Common myeloid progenitor, CD34-positive (primary cell): ENCODE results near the gene VCAN.

Experiments
- CTCF ChIA-PET: fragments of 350-600 bp; sonication (Branson Sonifier 250); formaldehyde crosslinking; loops from one replicate; lab custom pipeline; 2021; ENCODE audit warnings: antibody characterized with exemption; lab: Charles Lee
- POLR2A ChIA-PET: fragments of 350-600 bp; sonication (Branson Sonifier 250); formaldehyde crosslinking; loops from one replicate; lab custom pipeline; 2021; ENCODE audit warnings: antibody characterized with exemption; lab: Charles Lee
- DNase-seq, 3 donors: peaks; one replicate each; pipeline versions ENCODE4 v3.0.0 to v3.0.0-alpha.2; 2013
- H3K27ac ChIP-seq, 2 experiments: 1 replicate in 1 of 2; 2 replicates in 1 of 2; pipeline ENCODE4 v1.7.0; 2013; ENCODE audit warnings: inconsistent platforms in 2 of 2, low read length in 2 of 2, mild to moderate bottlenecking in 2 of 2, low read depth in 1 of 2, moderate library complexity in 1 of 2; ENCODE audit not compliant: severe bottlenecking in 2 of 2, insufficient read depth in 1 of 2, poor library complexity in 1 of 2
- H3K27me3 ChIP-seq, 5 experiments: replicated peaks in 2 of 5; 1 replicate in 3 of 5; 2 replicates in 2 of 5; pipeline versions ENCODE4 v1.6.1 to v1.7.0; 2013; ENCODE audit warnings: low read length in 4 of 5, mild to moderate bottlenecking in 2 of 5, moderate library complexity in 2 of 5, inconsistent platforms in 1 of 5; ENCODE audit not compliant: insufficient read depth in 5 of 5, control insufficient read depth in 4 of 5
- H3K36me3 ChIP-seq, 4 experiments: 1 replicate in 2 of 4; 2 replicates in 2 of 4; pipeline versions ENCODE4 v1.6.1 to v1.7.0; 2013; ENCODE audit warnings: low read length in 3 of 4, control low read depth in 1 of 4, mild to moderate bottlenecking in 1 of 4; ENCODE audit not compliant: control insufficient read depth in 4 of 4, insufficient read depth in 4 of 4
- H3K4me1 ChIP-seq, 4 experiments: 1 replicate in 3 of 4; 2 replicates in 1 of 4; pipeline versions ENCODE4 v1.6.1 to v1.7.1; 2013; ENCODE audit warnings: low read length in 3 of 4, mild to moderate bottlenecking in 3 of 4, control low read depth in 1 of 4, inconsistent platforms in 1 of 4, moderate library complexity in 1 of 4; ENCODE audit not compliant: control insufficient read depth in 4 of 4, insufficient read depth in 4 of 4; ENCODE audit errors: control extremely low read depth in 1 of 4
- H3K4me3 ChIP-seq, 7 experiments: 1 replicate in 4 of 7; 2 replicates in 3 of 7; pipeline versions ENCODE4 v1.5.1 to v1.7.0; 2013; ENCODE audit warnings: mild to moderate bottlenecking in 7 of 7, low read length in 6 of 7, moderate library complexity in 6 of 7, inconsistent platforms in 2 of 7, low read depth in 2 of 7, control low read depth in 1 of 7; ENCODE audit not compliant: insufficient read depth in 4 of 7, control insufficient read depth in 1 of 7; ENCODE audit errors: extremely low read depth in 1 of 7
- H3K9me3 ChIP-seq, 5 experiments: 1 replicate in 4 of 5; 2 replicates in 1 of 5; pipeline versions ENCODE4 v1.6.1 to v1.7.1; 2013; ENCODE audit warnings: low read length in 4 of 5, mild to moderate bottlenecking in 2 of 5, inconsistent platforms in 1 of 5, low read depth in 1 of 5, moderate library complexity in 1 of 5; ENCODE audit not compliant: control insufficient read depth in 4 of 5, insufficient read depth in 2 of 5; ENCODE audit errors: control extremely low read depth in 1 of 5
- WGBS: methylation state at CpG from one replicate; pipeline ENCODE4 v1.1.5; 2013; ENCODE audit not compliant: insufficient coverage; 5-methylcytosine and 5-hydroxymethylcytosine counted together

The VCAN gene

DNA sequence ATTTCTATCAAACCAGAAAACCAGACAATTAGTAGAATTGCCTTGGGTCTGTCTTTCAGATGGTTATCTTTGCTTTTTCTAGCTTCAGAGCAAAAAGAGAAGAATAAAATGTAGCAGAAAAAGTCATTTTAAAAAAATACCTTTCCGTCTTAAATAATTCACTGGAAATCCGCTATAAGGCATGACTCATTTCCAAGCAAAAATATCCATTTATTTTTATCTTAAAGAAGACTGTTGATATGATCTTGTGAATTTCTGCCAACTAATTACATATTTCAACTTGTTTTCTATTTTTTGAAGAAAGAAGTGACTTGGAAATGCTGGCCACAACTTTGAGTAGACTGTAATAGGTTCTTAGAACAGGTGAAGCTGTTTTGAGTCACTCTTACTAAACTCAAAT, 83.7 kb downstream of the VCAN start:
- no peaks in the 10 kb centered on the region for H3K4me1 ChIP-seq
- WGBS = no CpG with 5 or more reads among the region's 2 CpGs
- DNase-seq = no peak
- no peaks in the 10 kb centered on the region for H3K36me3 ChIP-seq
- no peaks in the 10 kb centered on the region for H3K9me3 ChIP-seq
- no peak overlapping the region for H3K4me3 ChIP-seq
- POLR2A ChIA-PET = no interaction called here
- no peaks in the 10 kb centered on the region for H3K27me3 ChIP-seq
- CTCF ChIA-PET = no interaction called here
- no peak overlapping the region for H3K27ac ChIP-seq

DNA sequence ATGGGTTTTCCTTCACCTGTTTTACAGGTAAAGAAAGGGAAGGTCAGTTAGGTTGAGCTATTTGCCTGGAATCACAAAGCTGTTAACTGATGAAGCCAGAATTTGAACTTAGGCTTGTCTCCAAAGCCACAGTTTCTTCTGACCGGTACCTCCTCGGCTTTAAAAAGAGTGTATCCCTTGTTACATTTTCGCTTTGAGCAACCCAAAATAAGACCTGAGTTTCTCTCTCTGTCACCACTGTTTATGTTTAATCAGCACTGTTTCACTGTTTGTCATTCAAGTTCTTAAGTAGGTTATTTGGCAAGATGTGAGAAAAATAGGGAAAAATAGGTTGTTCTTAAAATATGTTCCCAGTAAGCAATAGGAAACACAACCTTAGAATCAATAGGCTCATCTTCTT, 84.6 kb downstream of the VCAN start:
- Histone ChIP-seq H3K4me3 (no peak overlapping the region), H3K36me3 (no peaks in the 10 kb centered on the region), H3K27me3 (no peaks in the 10 kb centered on the region), H3K9me3 (no peaks in the 10 kb centered on the region), H3K27ac (no peak overlapping the region), H3K4me1 (no peaks in the 10 kb centered on the region)
- ChIA-PET POLR2A (no interaction called here), CTCF (no interaction called here)
- 82% methylated on average over 3 of the region's 3 CpGs for WGBS
- DNase-seq = no peak

DNA sequence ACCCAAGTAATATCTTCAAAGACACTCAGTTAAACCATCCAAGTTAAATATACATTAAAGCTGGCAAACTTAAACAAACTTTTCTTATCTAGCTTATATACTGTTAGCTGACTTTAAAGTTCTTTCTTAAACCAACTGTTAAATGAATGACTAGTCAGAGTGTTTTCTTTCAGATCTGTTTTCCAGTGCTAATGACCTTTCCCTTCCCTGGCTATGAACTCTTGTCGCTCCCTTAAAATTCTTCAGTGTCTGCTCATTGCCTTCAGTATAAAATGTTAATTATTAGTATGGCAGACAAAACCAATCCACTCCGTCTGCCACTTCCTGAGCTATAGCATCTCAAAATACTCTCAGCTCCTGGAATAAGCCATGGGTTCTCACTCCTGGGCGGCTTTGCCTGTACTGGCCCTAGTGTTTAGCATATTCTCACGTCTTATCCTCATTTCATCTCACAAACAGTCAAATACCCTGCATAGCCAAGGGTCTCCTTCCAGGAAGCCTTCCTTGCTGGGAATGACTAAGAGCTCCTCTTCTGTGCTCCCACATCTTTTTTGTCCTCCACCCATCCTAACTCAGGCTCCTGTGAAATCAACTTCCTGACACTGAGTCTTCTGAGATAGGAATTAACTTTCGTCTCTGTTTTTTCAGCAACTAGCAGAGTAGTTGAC, 87.7 kb downstream of the VCAN start:
- WGBS = 89% methylated on average over 3 of the region's 5 CpGs
- H3K4me1 ChIP-seq = no peaks in the 10 kb centered on the region
- H3K27me3 ChIP-seq = no peaks in the 10 kb centered on the region
- H3K9me3 ChIP-seq = no peaks in the 10 kb centered on the region
- H3K4me3 ChIP-seq = no peak overlapping the region
- DNase-seq = no peak
- no peak overlapping the region for H3K27ac ChIP-seq
- CTCF ChIA-PET = interaction anchor here (0.9 kb wide), 1 partner anchor 17 kb away, joined by 3 read pairs; no protein-coding TSS in a partner anchor
- no peaks in the 10 kb centered on the region for H3K36me3 ChIP-seq
- POLR2A ChIA-PET = no interaction called here

- Histone ChIP-seq H3K9me3 (no peaks in the 10 kb centered on the region), H3K4me1 (no peaks in the 10 kb centered on the region), H3K4me3 (no peak overlapping the region), H3K36me3 (no peaks in the 10 kb centered on the region), H3K27ac (no peak overlapping the region), H3K27me3 (no peaks in the 10 kb centered on the region)
- no CpG with 5 or more reads among the region's 1 CpG for WGBS
- ChIA-PET POLR2A (no interaction called here), CTCF (interaction anchor here (0.7 to 5.0 kb wide), 8 partner anchors 15 to 1251 kb away, joined by 3 to 57 read pairs (median 4); no protein-coding TSS in a partner anchor)
- no peak for DNase-seq
Observed at GRCh38 chr5:83562071-83562606, 90.6 kb downstream of the VCAN start.

DNA sequence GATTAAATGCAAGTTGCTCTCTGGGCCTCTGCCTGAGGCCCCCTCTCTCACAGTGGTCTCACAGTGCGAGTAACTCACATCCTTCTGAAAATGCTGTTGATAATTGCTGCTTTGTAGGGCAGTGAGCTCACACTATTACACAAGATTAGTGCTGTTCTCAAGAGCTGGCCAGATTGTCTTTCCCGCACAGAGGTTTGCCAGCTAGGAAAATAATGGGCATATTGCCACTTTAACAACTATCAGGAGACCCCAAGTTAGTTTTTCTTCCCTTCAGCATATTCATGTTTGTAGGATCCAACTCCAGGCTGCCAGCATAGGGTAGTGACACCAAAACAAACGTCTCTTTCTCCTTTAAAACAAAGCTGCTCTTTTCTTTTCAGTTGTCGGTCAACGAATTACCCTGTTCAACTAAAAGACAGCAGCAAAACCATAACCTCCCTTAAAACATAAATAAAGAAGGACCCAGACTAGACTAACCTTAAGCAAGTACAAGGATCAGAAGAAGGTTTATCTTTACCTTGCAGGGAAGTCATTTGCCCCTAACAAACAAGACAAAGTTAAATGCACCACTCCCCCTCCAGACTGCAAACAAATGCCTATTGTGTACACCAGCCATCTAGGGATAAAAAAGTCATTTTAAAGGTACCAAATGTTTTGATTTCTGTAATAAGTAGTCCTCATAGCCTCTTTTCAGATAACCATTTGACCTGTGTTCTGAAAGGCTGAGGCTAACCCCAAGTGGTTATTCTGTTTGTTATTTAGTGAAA, 91.4 kb downstream of the VCAN start:
- ChIA-PET POLR2A (no interaction called here), CTCF (interaction anchor here (0.6 to 5.0 kb wide), 11 partner anchors 15 to 1252 kb away, joined by 3 to 57 read pairs (median 4); no protein-coding TSS in a partner anchor)
- no peak overlapping the region for H3K27ac ChIP-seq
- 94% methylated on average over 4 of the region's 5 CpGs for WGBS
- no peaks in the 10 kb centered on the region for H3K4me1 ChIP-seq
- no peaks in the 10 kb centered on the region for H3K27me3 ChIP-seq
- no peaks in the 10 kb centered on the region for H3K9me3 ChIP-seq
- H3K36me3 ChIP-seq = no peaks in the 10 kb centered on the region
- no peak overlapping the region for H3K4me3 ChIP-seq
- DNase-seq = no peak

DNA sequence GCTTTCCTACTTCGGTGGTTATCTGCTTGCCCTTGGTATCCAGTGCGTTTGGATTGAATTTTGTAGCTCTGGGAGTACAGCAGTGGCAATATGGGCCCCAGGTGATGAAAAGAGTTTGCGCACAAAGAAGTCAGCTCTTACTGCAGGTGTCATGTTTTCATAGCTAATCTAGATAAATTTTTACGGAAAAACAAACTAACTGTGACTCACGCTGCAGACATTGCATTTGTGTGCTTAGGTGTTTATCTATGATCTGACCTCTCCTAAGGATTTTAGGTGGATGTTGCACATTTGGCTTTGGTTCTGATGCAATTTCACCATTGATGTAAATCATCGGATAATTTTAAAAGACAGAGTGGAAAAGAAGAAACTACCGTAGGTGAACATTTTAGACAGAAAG, 92.1 kb downstream of the VCAN start:
- Histone ChIP-seq H3K4me1 (no peaks in the 10 kb centered on the region), H3K27me3 (no peaks in the 10 kb centered on the region), H3K9me3 (no peaks in the 10 kb centered on the region), H3K4me3 (no peak overlapping the region), H3K27ac (no peak overlapping the region), H3K36me3 (no peaks in the 10 kb centered on the region)
- ChIA-PET CTCF (interaction anchor here (0.6 to 5.0 kb wide), 7 partner anchors 1196 to 1253 kb away, joined by 3 to 57 read pairs (median 3); no protein-coding TSS in a partner anchor), POLR2A (no interaction called here)
- WGBS = 85% methylated on average over 6 of the region's 7 CpGs
- no peak for DNase-seq
